Neuronal stem cell (in vitro differentiated cells): ENCODE data around the gene PIP5K1C.

Experiments used
- DNase-seq: peaks from one replicate; pipeline ENCODE4 v3.0.0-alpha.2; 2013; ENCODE audit warnings: low spot score
- H2AFZ ChIP-seq: one replicate; pipeline ENCODE4 v1.6.1; 2013; ENCODE audit warnings: mild to moderate bottlenecking, low read length, inconsistent platforms
- H2AK5ac ChIP-seq: 2 replicates; pipeline ENCODE4 v1.6.1; 2013; ENCODE audit warnings: low read depth, mild to moderate bottlenecking, inconsistent platforms, low read length, moderate library complexity, mixed read lengths
- H2BK120ac ChIP-seq: 2 replicates; pipeline ENCODE4 v1.6.1; 2013; ENCODE audit warnings: low read depth, mild to moderate bottlenecking, inconsistent platforms, low read length, moderate library complexity, mixed read lengths
- H2BK12ac ChIP-seq: one replicate; pipeline ENCODE4 v1.6.1; 2013; ENCODE audit warnings: low read length, inconsistent platforms
- H2BK15ac ChIP-seq: 2 replicates; pipeline ENCODE4 v1.6.1; 2013; ENCODE audit warnings: mild to moderate bottlenecking, low read length, inconsistent platforms, mixed read lengths
- H2BK5ac ChIP-seq: one replicate; pipeline ENCODE4 v1.6.1; 2013; ENCODE audit warnings: inconsistent platforms, mild to moderate bottlenecking, low read length, moderate library complexity
- H3K14ac ChIP-seq: one replicate; pipeline ENCODE4 v1.6.1; 2013; ENCODE audit warnings: low read length, inconsistent platforms
- H3K18ac ChIP-seq: 2 replicates; pipeline ENCODE4 v1.6.1; 2013; ENCODE audit warnings: low read length, inconsistent platforms
- H3K23ac ChIP-seq: 2 replicates; pipeline ENCODE4 v1.6.1; 2013; ENCODE audit warnings: low read depth, mild to moderate bottlenecking, mixed read lengths, low read length, inconsistent platforms; ENCODE audit not compliant: poor library complexity
- H3K27ac ChIP-seq: replicated peaks from 3 replicates; pipeline ENCODE4 v1.5.1; 2013; ENCODE audit warnings: low read length, inconsistent platforms
- H3K27me3 ChIP-seq, 3 experiments: 2 replicates each; pipeline ENCODE4 v1.6.1; 2013; ENCODE audit warnings: low read length in 3 of 3, mild to moderate bottlenecking in 2 of 3, inconsistent platforms in 1 of 3, low read depth in 1 of 3, mixed read lengths in 1 of 3, moderate library complexity in 1 of 3; ENCODE audit not compliant: control insufficient read depth in 3 of 3, insufficient read depth in 3 of 3
- H3K36me3 ChIP-seq, 2 donors: replicated peaks in 1 of 2; 2 replicates each; pipeline ENCODE4 v1.6.1; 2013; ENCODE audit warnings: low read length in 2 of 2; ENCODE audit not compliant: control insufficient read depth in 2 of 2, insufficient read depth in 2 of 2
- H3K4ac ChIP-seq: 2 replicates; pipeline ENCODE4 v1.6.1; 2013; ENCODE audit warnings: inconsistent platforms, mild to moderate bottlenecking, low read length, moderate library complexity
- H3K4me1 ChIP-seq, 2 donors: 1 replicate in 1 of 2; 2 replicates in 1 of 2; pipeline ENCODE4 v1.6.1; 2013; ENCODE audit warnings: low read length in 2 of 2, low read depth in 1 of 2; ENCODE audit not compliant: control insufficient read depth in 2 of 2, insufficient read depth in 1 of 2
- H3K4me2 ChIP-seq: one replicate; pipeline ENCODE4 v1.6.1; 2013; ENCODE audit warnings: mild to moderate bottlenecking, low read length, inconsistent platforms; ENCODE audit not compliant: insufficient read depth, poor library complexity, severe bottlenecking
- H3K4me3 ChIP-seq, 2 donors: 2 replicates each; pipeline ENCODE4 v1.5.1; 2013; ENCODE audit warnings: low read length in 2 of 2, mild to moderate bottlenecking in 2 of 2, inconsistent platforms in 1 of 2, moderate library complexity in 1 of 2
- H3K79me1 ChIP-seq: one replicate; pipeline ENCODE4 v1.6.1; 2013; ENCODE audit warnings: low read depth, mild to moderate bottlenecking, inconsistent platforms, low read length, moderate library complexity
- H3K9ac ChIP-seq: one replicate; pipeline ENCODE4 v1.6.1; 2013; ENCODE audit warnings: mild to moderate bottlenecking, low read depth, low read length, inconsistent platforms; ENCODE audit not compliant: poor library complexity
- H3K9me3 ChIP-seq, 2 donors: replicated peaks in 1 of 2; 2 replicates each; pipeline versions ENCODE3 to v1.6.1; 2013; ENCODE audit warnings: low read length in 2 of 2, mild to moderate bottlenecking in 2 of 2, inconsistent platforms in 1 of 2, low read depth in 1 of 2, mixed read lengths in 1 of 2, moderate library complexity in 1 of 2; ENCODE audit not compliant: control insufficient read depth in 2 of 2, insufficient read depth in 1 of 2
- H4K8ac ChIP-seq: one replicate; pipeline ENCODE4 v1.6.1; 2013; ENCODE audit warnings: low read depth, mild to moderate bottlenecking, inconsistent platforms, low read length, moderate library complexity
- H4K91ac ChIP-seq: one replicate; pipeline ENCODE4 v1.6.1; 2013; ENCODE audit warnings: low read length, low read depth, mild to moderate bottlenecking, inconsistent platforms; ENCODE audit not compliant: poor library complexity
- WGBS, 2 donors: extraction: QIAGEN DNeasy Blood & Tissue Kit; methylation state at CpG; one replicate each; pipeline ENCODE4 v1.1.7; 2013; ENCODE audit warnings: missing lambda C conversion rate in 2 of 2, mixed read lengths in 1 of 2; ENCODE audit not compliant: insufficient read length in 2 of 2, insufficient replicate concordance in 1 of 2; ENCODE audit errors: extremely low coverage in 2 of 2; 5-methylcytosine and 5-hydroxymethylcytosine counted together

The PIP5K1C gene

GRCh38 chr19:3610745-3611717 is 89.2 kb downstream of the PIP5K1C start:
- Histone ChIP-seq H3K4me2 (no peak overlapping the region), H3K27ac (no peak overlapping the region), H3K18ac (no peak overlapping the region), H3K4ac (no peak overlapping the region), H2AK5ac (no peak overlapping the region), H2BK12ac (no peak overlapping the region), H3K9ac (no peak overlapping the region), H3K14ac (no peak overlapping the region), H2BK15ac (no peak overlapping the region), H4K91ac (no peak overlapping the region), H4K8ac (no peak overlapping the region), H2BK5ac (no peak overlapping the region), H3K9me3 (no peaks in the 10 kb centered on the region), H2BK120ac (no peak overlapping the region), H3K4me3 (no peak overlapping the region), H3K23ac (no peak overlapping the region), H3K36me3 (peaks cover 13 to 36% of the 10 kb centered on the region in 2 donors), H2AFZ (no peak overlapping the region), H3K79me1 (peaks cover 3% of the 10 kb centered on the region), H3K27me3 (peaks cover 3 to 17% (median 10%) of the 10 kb centered on the region in 3 experiments), H3K4me1 (peaks cover 5 to 17% of the 10 kb centered on the region in 2 donors)
- WGBS, 2 donors, result no CpG with 5 or more reads among the region's 41 CpGs
- DNase-seq, result no peak

- Histone ChIP-seq H3K79me1 (peaks cover 2% of the 10 kb centered on the region), H3K4me2 (no peak overlapping the region), H3K36me3 (peaks cover 9 to 32% of the 10 kb centered on the region in 2 donors), H3K27me3 (peaks cover 3 to 27% (median 20%) of the 10 kb centered on the region in 3 experiments), H3K14ac (no peak overlapping the region), H3K4me3 (no peak overlapping the region), H3K4ac (no peak overlapping the region), H4K8ac (peak overlapping the region; percentile 4), H2BK5ac (no peak overlapping the region), H3K23ac (peak overlapping the region; percentile 25), H3K4me1 (peaks cover 5 to 17% of the 10 kb centered on the region in 2 donors), H3K18ac (no peak overlapping the region), H2BK15ac (no peak overlapping the region), H2BK12ac (no peak overlapping the region), H3K9me3 (no peaks in the 10 kb centered on the region), H2AFZ (no peak overlapping the region), H3K9ac (no peak overlapping the region), H3K27ac (no peak overlapping the region), H2BK120ac (no peak overlapping the region), H2AK5ac (no peak overlapping the region), H4K91ac (no peak overlapping the region)
- no CpG with 5 or more reads among the region's 24 CpGs for WGBS, 2 donors
- DNase-seq, result no peak
These were observed 90.2 kb downstream of the PIP5K1C start for GRCh38 chr19:3609779-3610719.

- no peak overlapping the region for H3K27ac ChIP-seq
- no CpG with 5 or more reads among the region's 21 CpGs for WGBS, 2 donors
These were observed 91.4 kb downstream of the PIP5K1C start for GRCh38 chr19:3608750-3609322.

More at GRCh38 chr19:3608750-3609322, 91.4 kb downstream of the PIP5K1C start:
- Histone ChIP-seq H3K23ac (peak overlapping the region; percentile 52), H2AFZ (no peak overlapping the region), H3K4ac (no peak overlapping the region), H3K14ac (no peak overlapping the region), H3K9ac (no peak overlapping the region), H3K9me3 (no peaks in the 10 kb centered on the region), H3K4me2 (no peak overlapping the region), H3K4me1 (peaks cover 5 to 18% of the 10 kb centered on the region in 2 donors), H3K18ac (no peak overlapping the region), H4K8ac (no peak overlapping the region), H2AK5ac (peak overlapping the region; percentile 35), H3K79me1 (peaks cover 2% of the 10 kb centered on the region), H4K91ac (no peak overlapping the region), H2BK5ac (no peak overlapping the region), H3K27me3 (peaks cover 3 to 29% (median 26%) of the 10 kb centered on the region in 3 experiments), H3K4me3 (no peak overlapping the region), H2BK15ac (no peak overlapping the region), H3K36me3 (peaks cover 6 to 32% of the 10 kb centered on the region in 2 donors), H2BK120ac (no peak overlapping the region), H2BK12ac (no peak overlapping the region)
- no peak for DNase-seq
